Measurements from ENCODE around the gene ATM. TPM values are rescaled to one million over a fixed set of nuclear protein-coding genes. Genes with fewer than 3 reads are reported as not detected.

ATM gene
- total RNA-seq, 2 donors from 2014 or later: 32.9 to 80.9 TPM

- Histone ChIP-seq H3K9me3 (no peaks in the 10 kb centered on the region), H3K36me3 (no peaks in the 10 kb centered on the region), H3K4me1 (replicated peaks) (no peaks in the 10 kb centered on the region), H3K27me3 (replicated peaks; ENCODE audit: insufficient read depth) (no peaks in the 10 kb centered on the region), H3K4me3 (no peak overlapping the region), H3K27ac (no peak overlapping the region)
- TF ChIP-seq POLR2AphosphoS5 (IDR thresholded peaks at IDR 0.05) (no peak), POLR2A (IDR thresholded peaks at IDR 0.05) (no peak)
- TF ChIP-seq, protein P1, sequence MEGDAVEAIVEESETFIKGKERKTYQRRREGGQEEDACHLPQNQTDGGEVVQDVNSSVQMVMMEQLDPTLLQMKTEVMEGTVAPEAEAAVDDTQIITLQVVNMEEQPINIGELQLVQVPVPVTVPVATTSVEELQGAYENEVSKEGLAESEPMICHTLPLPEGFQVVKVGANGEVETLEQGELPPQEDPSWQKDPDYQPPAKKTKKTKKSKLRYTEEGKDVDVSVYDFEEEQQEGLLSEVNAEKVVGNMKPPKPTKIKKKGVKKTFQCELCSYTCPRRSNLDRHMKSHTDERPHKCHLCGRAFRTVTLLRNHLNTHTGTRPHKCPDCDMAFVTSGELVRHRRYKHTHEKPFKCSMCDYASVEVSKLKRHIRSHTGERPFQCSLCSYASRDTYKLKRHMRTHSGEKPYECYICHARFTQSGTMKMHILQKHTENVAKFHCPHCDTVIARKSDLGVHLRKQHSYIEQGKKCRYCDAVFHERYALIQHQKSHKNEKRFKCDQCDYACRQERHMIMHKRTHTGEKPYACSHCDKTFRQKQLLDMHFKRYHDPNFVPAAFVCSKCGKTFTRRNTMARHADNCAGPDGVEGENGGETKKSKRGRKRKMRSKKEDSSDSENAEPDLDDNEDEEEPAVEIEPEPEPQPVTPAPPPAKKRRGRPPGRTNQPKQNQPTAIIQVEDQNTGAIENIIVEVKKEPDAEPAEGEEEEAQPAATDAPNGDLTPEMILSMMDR (IDR thresholded peaks at IDR 0.05): no peak
- intact Hi-C loops (cut with DNase I): no loop called here
- no peak for DNase-seq (ENCODE audit: low spot score)
- 94% methylated on average over 9 of the region's 9 CpGs for WGBS
These were observed 18.5 kb upstream of the ATM start for GRCh38 chr11:108204376-108204775.

- Histone ChIP-seq H3K4me3 (no peak overlapping the region), H3K9me3 (no peaks in the 10 kb centered on the region), H3K27me3 (replicated peaks; ENCODE audit: insufficient read depth) (no peaks in the 10 kb centered on the region), H3K27ac (no peak overlapping the region), H3K4me1 (replicated peaks) (no peaks in the 10 kb centered on the region), H3K36me3 (no peaks in the 10 kb centered on the region)
- WGBS: 98% methylated on average over 4 of the region's 4 CpGs
- intact Hi-C loops (cut with DNase I): no loop called here
- no peak for TF ChIP-seq POLR2AphosphoS5 (IDR thresholded peaks at IDR 0.05)
- no peak for TF ChIP-seq POLR2A (IDR thresholded peaks at IDR 0.05)
- TF ChIP-seq, protein P1 (IDR thresholded peaks at IDR 0.05): no peak
- no peak for DNase-seq (ENCODE audit: low spot score)
These were observed 17.9 kb upstream of the ATM start for GRCh38 chr11:108204929-108205499.

DNA sequence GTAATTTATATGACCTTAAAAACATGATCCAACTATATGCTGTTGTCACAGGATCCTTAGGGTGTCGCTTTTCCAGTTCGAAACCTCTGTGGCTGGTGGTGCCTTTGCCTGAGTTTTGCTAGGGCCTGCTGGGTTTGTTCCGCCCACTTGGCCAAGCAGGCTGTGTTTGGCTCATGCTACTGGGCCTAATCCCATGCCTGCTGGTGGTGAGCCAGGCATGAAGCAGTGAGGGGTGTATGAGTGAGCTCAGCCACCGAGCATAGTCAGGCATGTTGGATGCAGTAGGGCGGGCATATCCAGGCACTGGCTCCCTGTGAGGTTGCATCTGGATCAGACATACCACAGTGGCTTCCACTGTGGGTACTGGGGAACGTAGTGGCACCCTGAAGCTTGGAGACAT lies 16.7 kb upstream of the ATM start:
- TF ChIP-seq POLR2AphosphoS5 (IDR thresholded peaks at IDR 0.05): no peak
- TF ChIP-seq, protein P1 (IDR thresholded peaks at IDR 0.05): no peak
- no peak for TF ChIP-seq POLR2A (IDR thresholded peaks at IDR 0.05)
- no peaks in the 10 kb centered on the region for H3K36me3 ChIP-seq
- H3K4me1 ChIP-seq (replicated peaks): no peaks in the 10 kb centered on the region
- WGBS: 98% methylated on average over 6 of the region's 6 CpGs
- intact Hi-C loops (cut with DNase I): no loop called here
- H3K27ac ChIP-seq: no peak overlapping the region
- no peak for DNase-seq (ENCODE audit: low spot score)
- no peaks in the 10 kb centered on the region for H3K27me3 ChIP-seq (replicated peaks; ENCODE audit: insufficient read depth)
- no peaks in the 10 kb centered on the region for H3K9me3 ChIP-seq
- no peak overlapping the region for H3K4me3 ChIP-seq

DNA sequence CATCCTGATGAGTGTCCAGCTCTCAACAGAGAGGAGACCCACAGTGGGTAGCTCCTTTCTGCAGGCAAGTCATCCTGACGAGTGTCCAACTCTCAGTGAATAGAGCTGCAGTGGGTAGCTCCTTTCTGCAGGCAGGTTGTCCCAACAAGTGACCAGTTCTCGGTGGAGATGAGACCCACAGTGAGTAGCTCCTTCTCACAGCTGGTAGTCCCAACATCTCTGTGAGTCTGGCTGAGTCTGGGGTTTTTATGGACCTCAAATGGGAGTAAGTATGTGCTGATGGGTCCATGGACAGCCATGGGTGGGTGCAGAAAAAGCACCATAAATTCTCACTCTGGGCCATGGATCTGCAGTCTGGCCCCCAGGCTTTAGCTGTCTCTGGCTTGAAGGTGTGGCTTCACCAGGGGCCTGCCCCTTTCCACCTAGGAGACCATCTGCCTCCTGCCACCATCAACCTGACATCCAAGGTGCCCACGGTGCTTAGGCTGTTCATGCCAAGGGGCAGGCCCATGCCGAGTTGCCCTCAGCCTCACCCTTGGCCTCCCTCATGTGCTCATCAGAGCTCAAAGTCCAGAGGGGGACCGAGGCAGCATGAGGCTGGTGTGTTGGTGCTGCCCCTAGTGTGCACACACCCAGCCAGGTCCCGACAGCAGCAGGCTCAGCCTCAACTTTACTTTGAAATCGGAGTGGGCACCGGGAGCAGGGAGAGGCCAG lies 15.7 kb upstream of the ATM start:
- H3K27me3 ChIP-seq (replicated peaks; ENCODE audit: insufficient read depth): no peaks in the 10 kb centered on the region
- no peaks in the 10 kb centered on the region for H3K36me3 ChIP-seq
- no peaks in the 10 kb centered on the region for H3K9me3 ChIP-seq
- no peak overlapping the region for H3K4me3 ChIP-seq
- WGBS: 97% methylated on average over 8 of the region's 8 CpGs
- no peak for TF ChIP-seq POLR2AphosphoS5 (IDR thresholded peaks at IDR 0.05)
- TF ChIP-seq, protein P1 (IDR thresholded peaks at IDR 0.05): no peak
- TF ChIP-seq POLR2A (IDR thresholded peaks at IDR 0.05): no peak
- no peaks in the 10 kb centered on the region for H3K4me1 ChIP-seq (replicated peaks)
- H3K27ac ChIP-seq: no peak overlapping the region
- intact Hi-C loops (cut with DNase I): no loop called here
- DNase-seq (ENCODE audit: low spot score): no peak

DNA sequence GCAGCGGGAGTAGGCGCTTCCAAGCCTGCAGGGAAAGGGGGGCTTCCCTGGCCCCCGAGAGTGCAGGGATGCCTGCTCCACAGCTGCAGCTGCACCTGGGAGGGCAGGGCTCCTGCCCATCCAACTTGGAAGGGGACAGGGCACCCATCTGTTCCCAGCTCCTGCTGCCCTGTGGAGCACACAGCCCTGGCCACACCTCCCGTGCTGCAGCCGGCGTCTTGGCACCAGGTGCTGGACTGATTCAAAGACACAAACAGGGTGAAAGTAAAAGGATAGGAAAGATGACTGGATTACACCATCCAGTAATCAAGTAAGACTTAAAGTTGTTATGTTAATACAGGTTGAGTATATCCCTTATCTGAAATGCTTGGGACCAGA lies 15.2 kb upstream of the ATM start:
- intact Hi-C loops (cut with DNase I): no loop called here
- TF ChIP-seq POLR2A (IDR thresholded peaks at IDR 0.05): no peak
- TF ChIP-seq, protein P1 (IDR thresholded peaks at IDR 0.05): no peak
- no peak for TF ChIP-seq POLR2AphosphoS5 (IDR thresholded peaks at IDR 0.05)
- H3K9me3 ChIP-seq: no peaks in the 10 kb centered on the region

More for the DNA sequence above, 15.2 kb upstream of the ATM start:
- H3K36me3 ChIP-seq: no peaks in the 10 kb centered on the region
- WGBS: 98% methylated on average over 5 of the region's 6 CpGs
- H3K27me3 ChIP-seq (replicated peaks; ENCODE audit: insufficient read depth): no peaks in the 10 kb centered on the region
- no peaks in the 10 kb centered on the region for H3K4me1 ChIP-seq (replicated peaks)
- no peak overlapping the region for H3K27ac ChIP-seq
- DNase-seq (ENCODE audit: low spot score): no peak
- no peak overlapping the region for H3K4me3 ChIP-seq
